Activated CD4-positive, alpha-beta T cell treated with anti-CD3 and anti-CD28 coated beads, Interleukin-2, amount 50 U/mL, for 48 hours (primary cell): ENCODE results near the gene CLIP2.

Experiments used
- DNase-seq, 2 experiments: peaks; one replicate each; pipeline ENCODE4 v3.0.0-alpha.2; 2020

CLIP2 gene

DNA sequence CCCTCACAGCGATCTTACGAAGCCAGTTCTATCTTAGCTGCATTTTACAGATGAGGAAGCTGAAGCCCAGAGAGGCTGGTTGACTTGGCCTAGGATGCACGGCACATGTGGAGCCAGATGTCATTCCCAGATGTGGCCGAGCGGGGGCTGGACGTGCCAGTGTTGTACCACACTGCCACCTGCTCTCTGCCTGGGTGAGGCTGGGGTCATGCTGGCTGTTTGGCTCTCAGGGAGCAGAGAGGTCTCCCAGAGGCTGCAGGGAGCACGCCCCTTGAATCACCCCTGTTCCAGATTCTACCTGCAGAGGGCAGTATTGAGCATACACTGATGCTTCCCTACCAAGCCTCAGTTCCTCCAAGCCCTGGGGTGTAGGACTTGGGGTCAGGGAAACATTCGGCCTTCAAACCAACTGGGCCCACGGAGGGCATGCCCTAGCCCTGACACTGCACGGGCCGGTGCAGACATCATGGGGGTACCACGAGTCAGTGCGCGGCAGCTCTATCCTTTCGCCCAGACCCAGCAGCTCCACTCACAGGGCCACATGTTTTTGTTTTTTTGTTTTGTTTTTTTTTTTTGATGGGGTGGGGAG is 160.7 kb downstream of the CLIP2 start:
- peak; percentile 74 to 82 for DNase-seq

DNA sequence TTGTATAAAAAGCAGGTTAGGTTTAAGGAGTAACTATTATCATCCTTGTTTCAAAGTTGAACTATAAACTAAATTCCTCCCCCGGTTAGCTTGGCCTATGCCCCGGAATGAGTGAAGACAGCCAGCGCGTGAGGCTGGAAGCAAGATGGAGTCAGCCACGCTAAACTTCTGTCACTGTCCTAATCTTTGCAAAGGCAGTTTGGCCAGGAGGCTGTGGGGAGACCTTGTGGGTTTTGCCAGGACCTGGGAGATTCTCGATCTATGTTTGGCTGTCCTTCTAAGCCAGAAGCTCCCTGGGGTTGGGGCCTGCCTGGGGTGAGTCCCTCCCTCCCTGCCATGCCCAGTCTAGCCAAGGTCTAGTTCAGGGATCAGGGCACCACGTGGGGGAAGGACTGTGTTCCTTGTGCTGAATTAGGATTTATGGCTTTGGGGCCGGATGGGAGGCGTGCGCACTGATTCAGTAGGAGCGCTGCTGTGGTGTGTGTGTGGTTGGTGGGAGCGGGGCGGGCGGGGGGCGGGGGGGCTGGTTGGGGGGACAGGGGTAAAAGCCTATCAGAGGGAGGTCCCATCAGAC is 163.6 kb downstream of the CLIP2 start:
- DNase-seq = peak; percentile 26 to 37

- peak; percentile 58 to 65 for DNase-seq
Measured at GRCh38 chr7:74453322-74454011, 164.3 kb downstream of the CLIP2 start, which contains the start of gene GTF2IRD1. TSS of gene GTF2IRD1 (plus strand) at chr7:74453906. CDS start at chr7:74508081, 54,175 bp downstream.

DNA sequence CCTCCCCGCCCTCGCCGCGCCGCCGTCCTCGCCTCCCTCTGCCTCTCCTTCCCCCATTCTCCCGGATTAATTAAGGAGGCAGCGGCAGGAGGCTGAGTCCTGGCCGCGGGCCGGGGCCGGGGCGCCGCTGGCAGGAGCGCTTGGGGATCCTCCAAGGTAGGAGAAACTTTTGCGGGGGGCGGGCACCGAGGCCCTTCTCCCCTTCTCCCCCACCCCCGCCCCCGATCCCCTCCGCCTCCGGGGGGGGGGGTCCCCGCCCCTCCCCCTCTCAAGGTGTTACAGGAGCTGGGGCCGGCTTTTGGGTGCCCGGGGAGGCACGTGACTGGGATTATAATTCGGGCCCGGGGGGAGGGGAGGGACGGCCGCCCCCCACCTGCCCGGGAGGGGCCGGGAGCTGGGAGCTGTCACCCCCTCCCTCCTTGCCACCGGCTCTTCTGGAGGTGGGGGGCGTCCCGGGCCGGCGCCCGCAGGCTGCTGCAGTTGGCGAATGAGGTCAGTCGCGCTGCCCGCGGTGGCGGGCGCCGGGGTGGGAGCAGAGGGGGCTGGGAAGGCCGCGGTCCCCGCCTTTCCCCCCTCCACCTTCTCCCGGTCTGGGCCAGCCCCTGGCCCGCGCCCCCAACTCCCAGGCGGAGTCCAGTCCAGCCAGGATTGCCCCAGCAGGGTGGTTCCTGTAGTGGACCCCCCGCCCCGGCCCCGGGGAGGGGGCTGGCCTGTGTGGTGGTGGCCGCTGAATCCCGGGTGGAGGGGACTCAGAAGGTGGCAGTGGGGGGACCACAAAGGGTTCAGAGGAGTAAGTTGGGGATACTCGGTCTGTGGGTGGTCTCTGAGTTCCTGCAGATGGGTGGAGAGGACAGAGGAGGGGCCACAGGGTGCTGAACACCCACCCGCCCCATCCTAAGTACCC is 165.1 kb downstream of the CLIP2 start:
- peak; percentile 29 to 34 for DNase-seq

DNA sequence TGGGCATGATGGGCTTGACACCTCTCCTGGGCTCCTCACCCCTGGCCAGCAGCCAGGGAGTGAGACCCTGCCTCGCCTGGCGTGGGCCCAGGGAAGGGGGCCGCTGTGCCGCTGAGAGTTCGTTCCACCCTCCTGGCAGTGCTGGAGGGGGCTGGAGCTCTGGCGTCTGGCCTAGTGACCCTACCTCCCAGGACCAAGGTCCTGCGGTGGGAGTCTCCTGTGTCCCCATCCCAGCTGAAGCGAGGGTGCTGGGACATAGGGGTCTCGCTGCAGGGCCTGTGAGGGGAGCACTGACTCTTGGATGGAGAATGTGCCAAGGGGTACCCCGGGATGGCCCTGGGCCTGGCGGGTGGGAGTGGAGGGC is 165.7 kb downstream of the CLIP2 start:
- DNase-seq = no peak

- no peak for DNase-seq
Measured at GRCh38 chr7:74455291-74455804, 166.1 kb downstream of the CLIP2 start.
